ENCODE measurements around the gene PSORS1C1.

Gene PSORS1C1

GRCh38 chr6:31152781-31153180 lies 38.2 kb downstream of the PSORS1C1 start:
- TF ChIP-seq CTCF (IDR thresholded peaks at IDR 0.05; ENCODE audit: low read depth, low read length, poor library complexity, severe bottlenecking) (no peak), EZH2phosphoT487 (IDR thresholded peaks at IDR 0.05; ENCODE audit: borderline replicate concordance, low read length) (no peak)
- H3K79me2 ChIP-seq (ENCODE audit: control insufficient read depth, low read length) = peaks cover 12% of the 10 kb centered on the region
- no peak overlapping the region for H3K27ac ChIP-seq (ENCODE audit: low read depth, low read length)
- no peaks in the 10 kb centered on the region for H3K27me3 ChIP-seq (ENCODE audit: control insufficient read depth, low read length)
- H3K9me2 ChIP-seq (replicated peaks; ENCODE audit: control insufficient read depth, low read length) = no peaks in the 10 kb centered on the region
- no peaks in the 10 kb centered on the region for H3F3A ChIP-seq (ENCODE audit: control insufficient read depth, insufficient read depth)
- H3K4me2 ChIP-seq (ENCODE audit: low read length) = no peak overlapping the region
- H3K36me3 ChIP-seq (ENCODE audit: control insufficient read depth, low read length) = peaks cover 20% of the 10 kb centered on the region
- no peak overlapping the region for H3K4me3 ChIP-seq (ENCODE audit: low read length)
- H4K20me1 ChIP-seq (ENCODE audit: control insufficient read depth, insufficient read depth, low read depth, low read length) = no peaks in the 10 kb centered on the region
- H3K4me1 ChIP-seq (ENCODE audit: control insufficient read depth, low read length) = peaks cover 10% of the 10 kb centered on the region
- H3K9me3 ChIP-seq (ENCODE audit: control insufficient read depth, insufficient read depth, low read length) = no peaks in the 10 kb centered on the region

GRCh38 chr6:31154436-31154835 lies 39.8 kb downstream of the PSORS1C1 start:
- Histone ChIP-seq H3K79me2 (ENCODE audit: control insufficient read depth, low read length) (peaks cover 21% of the 10 kb centered on the region), H4K20me1 (ENCODE audit: control insufficient read depth, insufficient read depth, low read depth, low read length) (no peaks in the 10 kb centered on the region), H3K9me2 (replicated peaks; ENCODE audit: control insufficient read depth, low read length) (no peaks in the 10 kb centered on the region), H3K9me3 (ENCODE audit: control insufficient read depth, insufficient read depth, low read length) (no peaks in the 10 kb centered on the region), H3F3A (ENCODE audit: control insufficient read depth, insufficient read depth) (0 out of 2 replicates have a peak, but pooled peaks cover 2% of the 10 kb centered on the region), H3K4me1 (ENCODE audit: control insufficient read depth, low read length) (peaks cover 11% of the 10 kb centered on the region), H3K36me3 (ENCODE audit: control insufficient read depth, low read length) (peaks cover 25% of the 10 kb centered on the region), H3K27me3 (ENCODE audit: control insufficient read depth, low read length) (no peaks in the 10 kb centered on the region), H3K4me2 (ENCODE audit: low read length) (no peak overlapping the region), H3K27ac (ENCODE audit: low read depth, low read length) (no peak overlapping the region), H3K4me3 (ENCODE audit: low read length) (no peak overlapping the region)
- TF ChIP-seq CTCF (IDR thresholded peaks at IDR 0.05; ENCODE audit: low read depth, low read length, poor library complexity, severe bottlenecking) = no peak
- no peak for TF ChIP-seq EZH2phosphoT487 (IDR thresholded peaks at IDR 0.05; ENCODE audit: borderline replicate concordance, low read length)

GRCh38 chr6:31156641-31157040 lies 42.0 kb downstream of the PSORS1C1 start:
- peak overlapping the region; percentile 71; the same call in 1 of the 2 replicates for H3K4me2 ChIP-seq (ENCODE audit: low read length)
- peaks cover 23% of the 10 kb centered on the region for H3K4me1 ChIP-seq (ENCODE audit: control insufficient read depth, low read length)
- peak overlapping the region; percentile 92 for H3K4me3 ChIP-seq (ENCODE audit: low read length)
- H3K27ac ChIP-seq (ENCODE audit: low read depth, low read length) = no peak overlapping the region
- H3K36me3 ChIP-seq (ENCODE audit: control insufficient read depth, low read length) = peaks cover 39% of the 10 kb centered on the region
- H4K20me1 ChIP-seq (ENCODE audit: control insufficient read depth, insufficient read depth, low read depth, low read length) = no peaks in the 10 kb centered on the region
- H3K79me2 ChIP-seq (ENCODE audit: control insufficient read depth, low read length) = peaks cover 38% of the 10 kb centered on the region
- TF ChIP-seq EZH2phosphoT487 (IDR thresholded peaks at IDR 0.05; ENCODE audit: borderline replicate concordance, low read length) (no peak), CTCF (IDR thresholded peaks at IDR 0.05; ENCODE audit: low read depth, low read length, poor library complexity, severe bottlenecking) (no peak)
- H3K9me2 ChIP-seq (replicated peaks; ENCODE audit: control insufficient read depth, low read length) = no peaks in the 10 kb centered on the region
- H3K27me3 ChIP-seq (ENCODE audit: control insufficient read depth, low read length) = no peaks in the 10 kb centered on the region
- no peaks in the 10 kb centered on the region for H3K9me3 ChIP-seq (ENCODE audit: control insufficient read depth, insufficient read depth, low read length)
- 0 out of 2 replicates have a peak, but pooled peaks cover 2% of the 10 kb centered on the region for H3F3A ChIP-seq (ENCODE audit: control insufficient read depth, insufficient read depth)
